ENCODE results near the gene STARD8. TPM values are rescaled to one million over a fixed set of nuclear protein-coding genes. Genes with fewer than 3 reads are reported as not detected.

The STARD8 gene
- total RNA-seq, 1 donor from 2014 or later, result 9.3 TPM

DNA sequence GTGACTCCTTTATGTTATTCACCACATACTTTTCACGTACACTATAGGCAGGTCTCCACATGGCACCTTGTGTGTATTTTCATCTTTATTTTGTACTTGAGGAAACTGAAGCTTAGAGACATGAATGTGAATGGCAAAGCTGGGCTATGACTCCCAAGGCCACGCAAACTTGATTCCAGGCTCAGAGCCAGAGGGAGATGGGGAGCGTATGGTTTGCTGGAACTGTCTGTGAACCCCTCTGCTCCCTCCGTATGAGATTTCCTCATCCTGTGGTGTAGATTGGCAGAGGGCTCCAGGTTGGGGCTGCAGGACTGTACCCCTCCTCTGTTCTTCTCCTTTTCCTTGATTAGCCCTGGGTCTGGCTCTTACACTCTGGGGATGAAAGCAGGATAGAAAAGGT lies 16.1 kb upstream of the STARD8 start:
- intact Hi-C loops (cut with micrococcal nuclease), result no loop called here
- DNase-seq, result no peak
- H3K27me3 ChIP-seq (ENCODE audit: low read depth), result no peaks in the 10 kb centered on the region
- H3K36me3 ChIP-seq, result no peaks in the 10 kb centered on the region
- no peaks in the 10 kb centered on the region for H3K9me3 ChIP-seq (replicated peaks)
- no peak overlapping the region for H3K4me3 ChIP-seq
- no peak overlapping the region for H3K27ac ChIP-seq (replicated peaks)
- TF ChIP-seq, protein P1, sequence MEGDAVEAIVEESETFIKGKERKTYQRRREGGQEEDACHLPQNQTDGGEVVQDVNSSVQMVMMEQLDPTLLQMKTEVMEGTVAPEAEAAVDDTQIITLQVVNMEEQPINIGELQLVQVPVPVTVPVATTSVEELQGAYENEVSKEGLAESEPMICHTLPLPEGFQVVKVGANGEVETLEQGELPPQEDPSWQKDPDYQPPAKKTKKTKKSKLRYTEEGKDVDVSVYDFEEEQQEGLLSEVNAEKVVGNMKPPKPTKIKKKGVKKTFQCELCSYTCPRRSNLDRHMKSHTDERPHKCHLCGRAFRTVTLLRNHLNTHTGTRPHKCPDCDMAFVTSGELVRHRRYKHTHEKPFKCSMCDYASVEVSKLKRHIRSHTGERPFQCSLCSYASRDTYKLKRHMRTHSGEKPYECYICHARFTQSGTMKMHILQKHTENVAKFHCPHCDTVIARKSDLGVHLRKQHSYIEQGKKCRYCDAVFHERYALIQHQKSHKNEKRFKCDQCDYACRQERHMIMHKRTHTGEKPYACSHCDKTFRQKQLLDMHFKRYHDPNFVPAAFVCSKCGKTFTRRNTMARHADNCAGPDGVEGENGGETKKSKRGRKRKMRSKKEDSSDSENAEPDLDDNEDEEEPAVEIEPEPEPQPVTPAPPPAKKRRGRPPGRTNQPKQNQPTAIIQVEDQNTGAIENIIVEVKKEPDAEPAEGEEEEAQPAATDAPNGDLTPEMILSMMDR (IDR thresholded peaks at IDR 0.05; ENCODE audit: borderline replicate concordance), result no peak
- no peaks in the 10 kb centered on the region for H3K4me1 ChIP-seq

DNA sequence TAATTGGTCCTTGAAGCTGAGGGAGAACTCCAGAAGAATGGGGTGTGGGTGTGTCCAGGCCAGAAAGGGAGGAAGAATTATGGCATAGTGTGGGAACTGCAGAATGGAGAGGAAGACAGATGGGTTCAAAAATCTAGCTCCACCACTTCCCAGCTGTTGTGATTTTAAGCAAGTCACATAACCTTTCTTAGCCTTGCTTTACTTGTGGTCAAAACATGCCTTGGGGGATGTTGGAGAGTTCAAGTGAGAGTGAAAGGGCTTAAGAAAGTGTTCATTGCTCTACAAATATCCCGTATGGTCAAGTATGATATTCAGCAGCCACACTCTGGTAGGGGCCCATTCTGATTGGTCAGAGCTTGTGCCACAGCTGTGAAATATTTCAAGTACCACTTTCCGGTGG lies 15.0 kb upstream of the STARD8 start:
- intact Hi-C loops (cut with micrococcal nuclease), result no loop called here
- no peaks in the 10 kb centered on the region for H3K27me3 ChIP-seq (ENCODE audit: low read depth)
- no peak overlapping the region for H3K27ac ChIP-seq (replicated peaks)
- no peaks in the 10 kb centered on the region for H3K4me1 ChIP-seq
- TF ChIP-seq, protein P1 (IDR thresholded peaks at IDR 0.05; ENCODE audit: borderline replicate concordance), result no peak
- no peak for DNase-seq
- no peak overlapping the region for H3K4me3 ChIP-seq
- H3K9me3 ChIP-seq (replicated peaks), result no peaks in the 10 kb centered on the region
- no peaks in the 10 kb centered on the region for H3K36me3 ChIP-seq

DNA sequence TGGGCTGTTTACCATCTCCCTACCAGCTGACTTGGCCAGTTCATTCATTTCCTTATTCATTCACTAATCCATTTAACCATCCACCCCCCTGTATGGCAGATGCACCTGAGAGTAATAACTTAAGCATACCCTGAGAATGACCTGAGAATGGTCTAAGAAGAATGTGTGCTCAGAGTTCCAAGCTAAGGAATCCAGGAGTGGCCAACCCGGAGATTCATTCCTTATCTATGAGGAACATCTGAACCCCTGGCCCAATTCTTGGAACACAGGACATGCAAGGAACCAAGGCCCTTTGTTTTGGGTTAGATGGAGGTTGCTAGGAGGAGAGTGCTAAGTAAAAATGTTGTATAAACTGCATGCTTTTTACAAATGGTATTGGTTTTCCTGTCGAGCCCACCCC lies 13.5 kb upstream of the STARD8 start:
- Histone ChIP-seq H3K4me1 (no peaks in the 10 kb centered on the region), H3K36me3 (no peaks in the 10 kb centered on the region), H3K9me3 (replicated peaks) (no peaks in the 10 kb centered on the region), H3K27ac (replicated peaks) (no peak overlapping the region), H3K27me3 (ENCODE audit: low read depth) (no peaks in the 10 kb centered on the region), H3K4me3 (no peak overlapping the region)
- intact Hi-C loops (cut with micrococcal nuclease), result no loop called here
- no peak for DNase-seq
- TF ChIP-seq, protein P1 (IDR thresholded peaks at IDR 0.05; ENCODE audit: borderline replicate concordance), result no peak

DNA sequence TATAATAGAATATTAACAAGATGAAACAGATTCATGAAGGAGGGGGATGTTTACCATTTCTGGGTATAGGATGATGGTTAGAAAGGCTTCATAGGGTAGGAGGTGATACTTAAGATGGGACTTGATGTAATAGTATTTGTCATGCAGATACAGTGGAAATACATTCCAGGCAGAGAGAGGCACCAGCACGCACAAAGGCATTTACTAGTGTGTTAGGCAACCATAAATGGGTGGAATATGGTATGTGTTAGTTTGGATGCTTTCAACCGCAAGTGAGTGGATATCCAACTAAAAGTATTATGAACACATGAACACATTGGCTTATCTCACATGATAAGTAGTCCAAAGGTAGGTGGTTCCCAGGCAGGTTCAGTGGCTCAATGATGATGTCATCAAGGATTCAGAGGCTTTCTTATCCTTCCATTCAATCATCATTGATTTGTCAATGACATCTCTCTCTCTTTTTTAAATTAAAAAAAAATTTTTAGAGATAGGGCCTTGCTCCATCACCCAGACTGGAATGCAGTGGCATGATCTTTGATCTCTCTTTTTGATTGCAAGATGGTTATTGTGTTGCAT lies 12.7 kb upstream of the STARD8 start:
- no peak for DNase-seq
- intact Hi-C loops (cut with micrococcal nuclease), result no loop called here

DNA sequence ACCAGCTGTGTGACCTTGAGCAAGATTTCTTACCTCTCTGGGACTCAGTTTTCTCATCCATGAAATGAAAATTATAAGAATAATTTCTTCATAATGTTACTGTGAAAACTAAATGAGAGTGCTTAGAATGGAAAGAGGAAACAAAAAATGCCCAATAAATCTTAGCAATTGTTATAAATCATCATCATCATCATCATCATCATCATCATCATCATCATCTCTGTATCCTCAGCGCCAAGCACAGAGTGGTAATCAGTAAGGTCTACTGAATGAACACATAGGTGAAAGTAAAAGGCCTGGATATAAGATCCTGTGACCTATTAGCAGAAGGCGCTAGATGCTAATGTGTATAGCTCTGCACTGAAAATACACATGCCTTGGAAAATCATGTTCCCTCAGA lies 6.8 kb upstream of the STARD8 start:
- H3K4me3 ChIP-seq, result no peak overlapping the region
- no peaks in the 10 kb centered on the region for H3K9me3 ChIP-seq (replicated peaks)
- no peak overlapping the region for H3K27ac ChIP-seq (replicated peaks)
- H3K4me1 ChIP-seq, result no peaks in the 10 kb centered on the region
- intact Hi-C loops (cut with micrococcal nuclease), result no loop called here
- no peak for DNase-seq
- H3K36me3 ChIP-seq, result no peaks in the 10 kb centered on the region
- no peaks in the 10 kb centered on the region for H3K27me3 ChIP-seq (ENCODE audit: low read depth)
- TF ChIP-seq, protein P1 (IDR thresholded peaks at IDR 0.05; ENCODE audit: borderline replicate concordance), result no peak

More for the DNA sequence above, 12.7 kb upstream of the STARD8 start:
- Histone ChIP-seq H3K4me1 (no peaks in the 10 kb centered on the region), H3K36me3 (no peaks in the 10 kb centered on the region), H3K27me3 (ENCODE audit: low read depth) (no peaks in the 10 kb centered on the region), H3K9me3 (replicated peaks) (no peaks in the 10 kb centered on the region), H3K4me3 (no peak overlapping the region), H3K27ac (replicated peaks) (no peak overlapping the region)
- TF ChIP-seq, protein P1 (IDR thresholded peaks at IDR 0.05; ENCODE audit: borderline replicate concordance), result no peak
